Measurements from ENCODE around the gene PLAU.

The PLAU gene

DNA sequence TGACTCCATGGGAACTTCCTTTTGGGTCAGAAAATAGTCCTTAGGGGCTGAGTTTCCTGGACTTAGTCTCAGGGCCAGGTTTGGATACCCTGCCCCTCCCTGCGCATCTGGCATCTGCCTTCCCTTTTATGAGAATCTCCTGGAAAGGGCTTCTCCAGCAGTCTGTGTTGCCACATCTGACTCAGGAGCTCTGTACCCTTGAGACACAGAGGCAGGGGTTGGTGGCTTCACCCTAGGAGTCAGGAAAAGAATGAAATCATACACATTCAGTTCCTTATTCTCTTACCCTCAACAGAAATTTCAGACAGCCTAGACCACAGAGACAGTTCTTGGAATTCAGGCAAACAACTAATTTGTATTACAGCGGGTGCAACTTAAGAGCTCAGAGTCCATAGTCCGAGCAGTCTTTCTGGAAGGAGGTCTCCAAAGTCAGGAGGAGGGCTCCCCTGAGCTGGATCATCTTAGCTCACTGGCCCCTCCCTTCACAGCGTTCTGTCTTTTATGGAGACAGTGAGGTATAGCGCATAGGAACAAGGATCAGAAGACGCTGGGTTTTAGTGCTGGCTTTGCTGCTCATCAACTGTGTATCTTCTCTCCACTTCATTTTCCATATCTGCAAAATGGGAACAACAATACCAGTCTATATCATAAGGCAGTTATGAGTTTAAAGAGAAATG is 3.0 kb upstream of the PLAU start:
- no peaks in the 10 kb centered on the region for H4K20me1 ChIP-seq (ENCODE audit: control insufficient read depth, insufficient read depth, low read depth, low read length)
- no peak overlapping the region for H3K4me2 ChIP-seq (ENCODE audit: low read length)
- H3K9me2 ChIP-seq (replicated peaks; ENCODE audit: control insufficient read depth, low read length), result no peaks in the 10 kb centered on the region
- TF ChIP-seq, protein P1, sequence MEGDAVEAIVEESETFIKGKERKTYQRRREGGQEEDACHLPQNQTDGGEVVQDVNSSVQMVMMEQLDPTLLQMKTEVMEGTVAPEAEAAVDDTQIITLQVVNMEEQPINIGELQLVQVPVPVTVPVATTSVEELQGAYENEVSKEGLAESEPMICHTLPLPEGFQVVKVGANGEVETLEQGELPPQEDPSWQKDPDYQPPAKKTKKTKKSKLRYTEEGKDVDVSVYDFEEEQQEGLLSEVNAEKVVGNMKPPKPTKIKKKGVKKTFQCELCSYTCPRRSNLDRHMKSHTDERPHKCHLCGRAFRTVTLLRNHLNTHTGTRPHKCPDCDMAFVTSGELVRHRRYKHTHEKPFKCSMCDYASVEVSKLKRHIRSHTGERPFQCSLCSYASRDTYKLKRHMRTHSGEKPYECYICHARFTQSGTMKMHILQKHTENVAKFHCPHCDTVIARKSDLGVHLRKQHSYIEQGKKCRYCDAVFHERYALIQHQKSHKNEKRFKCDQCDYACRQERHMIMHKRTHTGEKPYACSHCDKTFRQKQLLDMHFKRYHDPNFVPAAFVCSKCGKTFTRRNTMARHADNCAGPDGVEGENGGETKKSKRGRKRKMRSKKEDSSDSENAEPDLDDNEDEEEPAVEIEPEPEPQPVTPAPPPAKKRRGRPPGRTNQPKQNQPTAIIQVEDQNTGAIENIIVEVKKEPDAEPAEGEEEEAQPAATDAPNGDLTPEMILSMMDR (IDR thresholded peaks at IDR 0.05; ENCODE audit: low read depth, low read length, poor library complexity, severe bottlenecking), result no peak
- no peak for TF ChIP-seq EZH2phosphoT487 (IDR thresholded peaks at IDR 0.05; ENCODE audit: borderline replicate concordance, low read length)
- 0 out of 2 replicates have a peak, but pooled peaks cover 4% of the 10 kb centered on the region for H3K27me3 ChIP-seq (ENCODE audit: control insufficient read depth, low read length)
- peaks cover 11% of the 10 kb centered on the region; the same call in 1 of the 2 replicates for H3F3A ChIP-seq (ENCODE audit: control insufficient read depth, insufficient read depth)
- no peaks in the 10 kb centered on the region for H3K36me3 ChIP-seq (ENCODE audit: control insufficient read depth, low read length)
- H3K4me3 ChIP-seq (ENCODE audit: low read length), result no peak overlapping the region
- no peaks in the 10 kb centered on the region for H3K79me2 ChIP-seq (ENCODE audit: control insufficient read depth, low read length)
- no peak overlapping the region for H3K27ac ChIP-seq (ENCODE audit: low read depth, low read length)
- no peaks in the 10 kb centered on the region for H3K9me3 ChIP-seq (ENCODE audit: control insufficient read depth, insufficient read depth, low read length)
- H3K4me1 ChIP-seq (ENCODE audit: control insufficient read depth, low read length), result peaks cover 41% of the 10 kb centered on the region

DNA sequence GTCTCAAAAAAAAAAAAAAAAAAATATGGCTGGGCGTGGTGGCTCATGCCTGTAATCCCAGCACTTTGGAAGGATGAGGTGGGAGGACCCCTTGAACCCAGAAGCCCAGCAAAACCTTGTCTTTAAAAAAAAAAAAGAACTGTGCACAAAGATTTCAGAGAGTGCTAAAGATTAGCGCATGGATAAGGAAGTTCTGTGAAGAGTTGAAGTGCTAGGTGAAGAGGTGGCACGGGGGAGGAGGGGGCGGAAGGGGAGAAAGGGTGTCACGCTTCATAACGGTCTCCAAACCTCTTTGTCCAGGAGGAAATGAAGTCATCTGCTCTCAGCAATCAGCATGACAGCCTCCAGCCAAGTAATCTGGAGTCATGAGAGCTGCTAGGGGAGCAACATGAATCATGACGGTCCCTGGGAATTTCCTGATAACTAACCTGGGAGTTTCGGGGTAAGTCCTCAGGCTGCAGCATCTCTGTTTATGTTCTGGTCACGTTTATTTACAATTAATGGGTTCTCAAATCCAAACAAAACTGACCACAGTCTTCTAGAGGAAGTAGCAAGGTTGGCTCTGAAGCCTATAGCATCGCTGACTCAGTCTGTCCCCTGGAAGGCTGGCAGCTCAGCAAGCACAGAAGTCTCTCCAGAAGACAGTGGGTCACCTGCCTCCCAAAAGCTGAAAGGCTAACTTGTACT is 1.9 kb upstream of the PLAU start:
- no peaks in the 10 kb centered on the region for H4K20me1 ChIP-seq (ENCODE audit: control insufficient read depth, insufficient read depth, low read depth, low read length)
- no peaks in the 10 kb centered on the region for H3K36me3 ChIP-seq (ENCODE audit: control insufficient read depth, low read length)
- H3K79me2 ChIP-seq (ENCODE audit: control insufficient read depth, low read length), result no peaks in the 10 kb centered on the region
- H3K4me1 ChIP-seq (ENCODE audit: control insufficient read depth, low read length), result peaks cover 41% of the 10 kb centered on the region
- peak overlapping the region; percentile 78 for H3K4me3 ChIP-seq (ENCODE audit: low read length)
- H3K27ac ChIP-seq (ENCODE audit: low read depth, low read length), result peak overlapping the region; percentile 44
- H3K4me2 ChIP-seq (ENCODE audit: low read length), result peak overlapping the region; percentile 92
- H3K27me3 ChIP-seq (ENCODE audit: control insufficient read depth, low read length), result 0 out of 2 replicates have a peak, but pooled peaks cover 4% of the 10 kb centered on the region
- no peaks in the 10 kb centered on the region for H3K9me2 ChIP-seq (replicated peaks; ENCODE audit: control insufficient read depth, low read length)
- H3K9me3 ChIP-seq (ENCODE audit: control insufficient read depth, insufficient read depth, low read length), result no peaks in the 10 kb centered on the region
- H3F3A ChIP-seq (ENCODE audit: control insufficient read depth, insufficient read depth), result peaks cover 11% of the 10 kb centered on the region; the same call in 1 of the 2 replicates
- TF ChIP-seq EZH2phosphoT487 (IDR thresholded peaks at IDR 0.05; ENCODE audit: borderline replicate concordance, low read length), result no peak
- TF ChIP-seq, protein P1 (IDR thresholded peaks at IDR 0.05; ENCODE audit: low read depth, low read length, poor library complexity, severe bottlenecking), result no peak

DNA sequence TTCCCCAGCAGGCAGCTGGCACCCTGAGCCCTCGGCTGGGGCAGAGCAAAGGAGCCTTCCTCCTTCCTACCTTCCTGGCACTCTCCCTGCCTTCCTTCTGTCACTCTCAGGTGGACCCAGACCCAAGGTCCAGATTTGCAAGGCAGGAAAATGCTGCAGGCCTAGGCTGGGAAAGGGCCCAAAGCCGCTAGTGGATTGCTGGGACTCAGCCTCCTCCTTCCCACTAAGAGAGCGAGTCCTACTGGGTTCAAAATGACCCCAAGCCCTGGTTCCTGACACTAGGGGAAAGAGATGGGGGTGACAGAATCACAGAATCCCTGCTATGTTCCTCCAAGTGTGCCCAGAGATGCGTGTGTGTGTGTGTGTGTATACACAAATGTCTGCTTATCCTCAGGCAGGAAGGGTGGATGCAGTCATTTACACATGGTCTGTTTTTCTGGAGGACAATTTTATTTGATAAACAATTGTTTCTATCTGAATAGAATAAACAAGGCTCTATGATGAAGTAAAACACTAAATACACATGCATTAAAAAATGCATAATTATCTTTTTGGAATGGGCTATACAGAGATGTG is 1.3 kb upstream of the PLAU start:
- Histone ChIP-seq H3K36me3 (ENCODE audit: control insufficient read depth, low read length) (no peaks in the 10 kb centered on the region), H4K20me1 (ENCODE audit: control insufficient read depth, insufficient read depth, low read depth, low read length) (no peaks in the 10 kb centered on the region), H3K9me2 (replicated peaks; ENCODE audit: control insufficient read depth, low read length) (no peaks in the 10 kb centered on the region), H3K4me3 (ENCODE audit: low read length) (peak overlapping the region; percentile 78), H3K4me2 (ENCODE audit: low read length) (peak overlapping the region; percentile 92), H3K27me3 (ENCODE audit: control insufficient read depth, low read length) (0 out of 2 replicates have a peak, but pooled peaks cover 4% of the 10 kb centered on the region), H3K79me2 (ENCODE audit: control insufficient read depth, low read length) (no peaks in the 10 kb centered on the region), H3K4me1 (ENCODE audit: control insufficient read depth, low read length) (peaks cover 41% of the 10 kb centered on the region), H3F3A (ENCODE audit: control insufficient read depth, insufficient read depth) (peaks cover 11% of the 10 kb centered on the region; the same call in 1 of the 2 replicates), H3K9me3 (ENCODE audit: control insufficient read depth, insufficient read depth, low read length) (no peaks in the 10 kb centered on the region), H3K27ac (ENCODE audit: low read depth, low read length) (peak overlapping the region; percentile 44)
- TF ChIP-seq EZH2phosphoT487 (IDR thresholded peaks at IDR 0.05; ENCODE audit: borderline replicate concordance, low read length), result no peak
- TF ChIP-seq, protein P1 (IDR thresholded peaks at IDR 0.05; ENCODE audit: low read depth, low read length, poor library complexity, severe bottlenecking), result no peak

Data from DOHH2 (cell line).